ENCODE measurements around the gene SH3PXD2A.
A peak's percentile ranks its signal among the peaks of the same experiment; 100 is the strongest.

Gene SH3PXD2A

DNA sequence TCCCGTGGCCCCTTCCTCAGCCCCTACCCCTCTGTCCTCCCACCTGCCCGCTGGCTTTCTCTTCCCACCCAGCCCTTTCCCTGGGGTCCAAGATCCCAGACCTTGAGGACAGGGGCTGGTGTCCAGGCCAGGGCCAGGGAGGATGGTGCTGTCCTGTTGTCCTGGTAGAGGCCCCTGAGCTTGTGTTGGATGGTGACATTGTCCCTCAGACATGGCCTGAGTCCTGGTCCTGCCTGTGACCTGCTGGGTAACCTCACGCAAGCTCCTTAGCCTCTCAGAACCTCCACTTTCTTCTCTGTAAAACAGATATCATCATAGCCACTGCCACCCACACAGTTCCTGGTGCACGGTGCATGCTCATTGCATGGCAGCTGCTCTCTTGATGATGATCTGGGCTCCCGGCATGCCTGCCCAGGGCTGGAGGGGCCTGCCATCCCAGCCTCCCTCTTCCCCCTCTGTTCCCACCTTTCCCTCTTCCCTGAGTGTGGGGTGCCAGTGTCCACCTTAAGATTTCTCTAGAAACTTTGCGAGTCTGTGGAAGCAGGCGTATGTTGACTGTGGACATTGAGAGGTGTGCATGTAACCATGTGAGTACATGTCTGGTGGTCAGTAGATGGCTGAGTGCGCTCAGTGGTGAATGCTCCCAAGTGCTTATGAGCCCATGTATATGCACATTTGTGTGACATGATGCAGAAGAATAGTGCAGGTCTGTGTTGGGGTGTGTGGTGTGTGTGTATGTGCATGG is 301.5 kb downstream of the SH3PXD2A start:
- no peak for DNase-seq (ENCODE audit: low read depth)
- TF ChIP-seq, protein P1, sequence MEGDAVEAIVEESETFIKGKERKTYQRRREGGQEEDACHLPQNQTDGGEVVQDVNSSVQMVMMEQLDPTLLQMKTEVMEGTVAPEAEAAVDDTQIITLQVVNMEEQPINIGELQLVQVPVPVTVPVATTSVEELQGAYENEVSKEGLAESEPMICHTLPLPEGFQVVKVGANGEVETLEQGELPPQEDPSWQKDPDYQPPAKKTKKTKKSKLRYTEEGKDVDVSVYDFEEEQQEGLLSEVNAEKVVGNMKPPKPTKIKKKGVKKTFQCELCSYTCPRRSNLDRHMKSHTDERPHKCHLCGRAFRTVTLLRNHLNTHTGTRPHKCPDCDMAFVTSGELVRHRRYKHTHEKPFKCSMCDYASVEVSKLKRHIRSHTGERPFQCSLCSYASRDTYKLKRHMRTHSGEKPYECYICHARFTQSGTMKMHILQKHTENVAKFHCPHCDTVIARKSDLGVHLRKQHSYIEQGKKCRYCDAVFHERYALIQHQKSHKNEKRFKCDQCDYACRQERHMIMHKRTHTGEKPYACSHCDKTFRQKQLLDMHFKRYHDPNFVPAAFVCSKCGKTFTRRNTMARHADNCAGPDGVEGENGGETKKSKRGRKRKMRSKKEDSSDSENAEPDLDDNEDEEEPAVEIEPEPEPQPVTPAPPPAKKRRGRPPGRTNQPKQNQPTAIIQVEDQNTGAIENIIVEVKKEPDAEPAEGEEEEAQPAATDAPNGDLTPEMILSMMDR (IDR thresholded peaks at IDR 0.05; ENCODE audit: control insufficient read depth, extremely low read depth, insufficient read depth), result no peak
- no peak overlapping the region for H3K4me3 ChIP-seq (ENCODE audit: low read depth, low read length)

- DNase-seq (ENCODE audit: low read depth), result no peak
- no peak overlapping the region for H3K4me3 ChIP-seq (ENCODE audit: low read depth, low read length)
- TF ChIP-seq, protein P1 (IDR thresholded peaks at IDR 0.05; ENCODE audit: control insufficient read depth, extremely low read depth, insufficient read depth), result no peak
Observed at GRCh38 chr10:103552856-103553742, 302.3 kb downstream of the SH3PXD2A start.

DNA sequence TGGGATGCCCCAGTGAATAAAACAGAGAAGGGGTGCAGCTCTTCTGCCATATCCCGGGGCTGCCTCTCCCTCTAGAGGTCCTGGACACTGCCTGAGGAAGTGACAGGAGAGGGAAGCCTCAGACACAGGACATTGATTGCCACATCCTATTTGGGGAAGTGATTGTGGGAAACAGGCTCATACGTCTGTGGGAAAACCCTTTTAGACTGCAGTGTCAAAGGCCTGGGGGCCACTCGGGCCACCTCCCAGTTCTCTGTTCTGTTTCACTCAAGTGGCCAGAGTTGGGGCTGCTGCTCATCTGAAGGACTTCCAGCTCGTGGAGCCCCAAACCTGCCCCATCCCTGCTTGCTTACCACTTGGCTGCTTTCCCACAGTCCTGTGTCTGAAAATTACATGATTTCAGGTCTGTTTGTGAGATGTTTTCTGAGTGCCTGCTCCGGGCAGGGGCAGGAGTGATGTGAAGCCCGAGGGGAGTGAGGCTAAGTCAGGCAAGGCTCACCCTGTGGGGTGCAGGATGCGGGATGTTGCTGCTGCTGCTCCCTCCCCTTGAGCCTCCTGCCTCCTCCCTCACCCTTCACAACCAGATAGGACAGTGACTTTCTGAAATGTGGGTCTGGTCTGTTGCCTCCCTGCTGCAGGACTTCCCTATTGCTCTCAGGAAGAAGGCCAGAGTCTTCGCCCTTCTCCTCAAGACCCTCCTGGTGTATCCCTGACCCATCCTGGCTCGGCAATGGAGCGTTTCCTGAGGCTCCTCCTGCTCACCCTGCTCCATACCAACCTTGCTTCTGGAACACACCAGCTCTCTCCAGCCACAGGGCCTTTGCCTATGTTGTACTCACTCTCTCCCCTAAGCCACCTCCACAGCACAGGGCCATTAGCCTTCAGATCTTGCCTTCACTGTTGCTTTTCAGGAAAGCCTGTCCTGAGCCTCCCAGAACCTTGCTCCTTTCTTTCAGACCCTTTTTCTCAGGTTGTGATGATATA is 303.5 kb downstream of the SH3PXD2A start:
- TF ChIP-seq, protein P1 (IDR thresholded peaks at IDR 0.05; ENCODE audit: control insufficient read depth, extremely low read depth, insufficient read depth), result no peak
- DNase-seq (ENCODE audit: low read depth), result no peak
- H3K4me3 ChIP-seq (ENCODE audit: low read depth, low read length), result no peak overlapping the region

DNA sequence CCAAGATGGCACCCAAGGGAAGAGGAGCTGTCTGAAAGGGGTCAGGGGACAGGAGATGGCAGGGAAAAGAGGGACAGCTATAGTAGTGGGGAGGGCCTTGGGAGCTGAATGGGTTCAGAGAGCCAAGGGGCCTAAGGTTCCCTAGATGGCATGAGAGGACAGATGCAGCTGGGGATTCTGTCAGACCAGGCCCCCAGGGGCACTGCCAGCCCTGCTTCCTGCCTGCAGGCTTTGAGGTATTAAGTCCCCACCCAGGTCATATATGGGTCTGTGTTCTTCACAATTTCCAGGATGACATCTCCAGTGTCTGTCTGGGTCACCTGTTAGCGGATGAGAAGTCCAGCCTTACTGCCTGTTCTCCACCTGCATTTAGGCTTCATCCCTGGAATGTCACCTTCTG is 305.1 kb downstream of the SH3PXD2A start:
- DNase-seq (ENCODE audit: low read depth), result no peak
- TF ChIP-seq, protein P1 (IDR thresholded peaks at IDR 0.05; ENCODE audit: control insufficient read depth, extremely low read depth, insufficient read depth), result no peak
- no peak overlapping the region for H3K4me3 ChIP-seq (ENCODE audit: low read depth, low read length)

- no peak overlapping the region for H3K4me3 ChIP-seq (ENCODE audit: low read depth, low read length)
- TF ChIP-seq, protein P1 (IDR thresholded peaks at IDR 0.05; ENCODE audit: control insufficient read depth, extremely low read depth, insufficient read depth), result no peak
- no peak for DNase-seq (ENCODE audit: low read depth)
Observed at GRCh38 chr10:103549349-103549685, 306.1 kb downstream of the SH3PXD2A start.

- TF ChIP-seq, protein P1 (IDR thresholded peaks at IDR 0.05; ENCODE audit: control insufficient read depth, extremely low read depth, insufficient read depth), result no peak
- DNase-seq (ENCODE audit: low read depth), result peak; percentile 60
- no peak overlapping the region for H3K4me3 ChIP-seq (ENCODE audit: low read depth, low read length)
Observed at GRCh38 chr10:103548581-103549348, 306.6 kb downstream of the SH3PXD2A start.

All from LNCaP clone FGC (cell line).